Epithelial cell of proximal tubule (primary cell): ENCODE measurements around the gene LSM6. TPM values are rescaled to one million over a fixed set of nuclear protein-coding genes. Genes with fewer than 3 reads are reported as not detected.

Source experiments
- DNase-seq: peaks from one replicate; pipeline ENCODE4 v3.0.0-alpha.2; 2011; ENCODE audit warnings: low read depth
- H3K4me3 ChIP-seq: 2 replicates; pipeline ENCODE4 v1.5.1; 2011; ENCODE audit warnings: low read depth, mild to moderate bottlenecking, low read length
- CTCF ChIP-seq: conservative IDR thresholded peaks from 2 replicates; pipeline ENCODE4 v1.5.1; 2012; ENCODE audit warnings: low read depth, mild to moderate bottlenecking, low read length
- total RNA-seq: library from RNA; depleted of rRNA; stranded (reverse); fragments of >200 nt; gene quantifications from 2 replicates; pipeline ENCODE4 v1.2.3, GENCODE V29; 2015

LSM6 gene
- total RNA-seq, 1 donor from 2014 or later = 63.8 TPM

- H3K4me3 ChIP-seq = no peak overlapping the region
- no peak for TF ChIP-seq CTCF
- no peak for DNase-seq
Measured at GRCh38 chr4:146165221-146165620, 10.3 kb upstream of the LSM6 start.

- peak; percentile 61 for DNase-seq
- no peak for TF ChIP-seq CTCF
- no peak overlapping the region for H3K4me3 ChIP-seq
Measured at GRCh38 chr4:146165840-146166239, 9.7 kb upstream of the LSM6 start.

GRCh38 chr4:146170149-146170548, 5.4 kb upstream of the LSM6 start:
- DNase-seq = no peak
- no peak overlapping the region for H3K4me3 ChIP-seq
- no peak for TF ChIP-seq CTCF

GRCh38 chr4:146176891-146177290, 1.4 kb downstream of the LSM6 start:
- peak overlapping the region; percentile 81 for H3K4me3 ChIP-seq
- no peak for TF ChIP-seq CTCF
- no peak for DNase-seq

GRCh38 chr4:146178126-146178525, 2.6 kb downstream of the LSM6 start:
- no peak for TF ChIP-seq CTCF
- H3K4me3 ChIP-seq = no peak overlapping the region
- no peak for DNase-seq

GRCh38 chr4:146179784-146180370, 4.4 kb downstream of the LSM6 start:
- no peak for TF ChIP-seq CTCF
- no peak for DNase-seq
- H3K4me3 ChIP-seq = no peak overlapping the region

GRCh38 chr4:146182443-146182842, 6.9 kb downstream of the LSM6 start:
- no peak overlapping the region for H3K4me3 ChIP-seq
- TF ChIP-seq CTCF = no peak
- no peak for DNase-seq
